AG04449 (cell line): ENCODE results near the gene FMN2.

ENCODE experiments used
- CTCF ChIA-PET: fragments of 350-600 bp; formaldehyde crosslinking; extraction: SDS; loops from one replicate; lab custom pipeline; 2021; ENCODE audit warnings: antibody characterized with exemption; lab: Yijun Ruan, JAX
- POLR2A ChIA-PET: fragments of 400-600, 350-600 bp; formaldehyde crosslinking; extraction: SDS; loops from one replicate; lab custom pipeline; 2020; ENCODE audit warnings: antibody characterized with exemption, inconsistent platforms; lab: Yijun Ruan, JAX
- DNase-seq: peaks from one replicate; pipeline ENCODE4 v3.0.0-alpha.2; 2010; ENCODE audit warnings: low read depth, low spot score
- H3K4me3 ChIP-seq: 2 replicates; pipeline ENCODE4 v1.5.1; 2011; ENCODE audit warnings: low read depth, mild to moderate bottlenecking, control low read depth, low read length
- TF ChIP-seq, protein P1 (sequence below): IDR thresholded peaks from one replicate; pipeline ENCODE4 v1.5.1; 2011; ENCODE audit warnings: mild to moderate bottlenecking, moderate library complexity, low read length, control low read depth, inconsistent platforms; ENCODE audit not compliant: insufficient read depth; ENCODE audit errors: missing control alignments

The FMN2 gene

GRCh38 chr1:240435996-240436566 lies 344.4 kb downstream of the FMN2 start:
- DNase-seq: no peak
- CTCF ChIA-PET: interaction anchor here (1.2 kb wide), 1 partner anchor 11 kb away, joined by 3 read pairs; no protein-coding TSS in a partner anchor
- H3K4me3 ChIP-seq: no peak overlapping the region
- POLR2A ChIA-PET: no interaction called here
- TF ChIP-seq, protein P1, sequence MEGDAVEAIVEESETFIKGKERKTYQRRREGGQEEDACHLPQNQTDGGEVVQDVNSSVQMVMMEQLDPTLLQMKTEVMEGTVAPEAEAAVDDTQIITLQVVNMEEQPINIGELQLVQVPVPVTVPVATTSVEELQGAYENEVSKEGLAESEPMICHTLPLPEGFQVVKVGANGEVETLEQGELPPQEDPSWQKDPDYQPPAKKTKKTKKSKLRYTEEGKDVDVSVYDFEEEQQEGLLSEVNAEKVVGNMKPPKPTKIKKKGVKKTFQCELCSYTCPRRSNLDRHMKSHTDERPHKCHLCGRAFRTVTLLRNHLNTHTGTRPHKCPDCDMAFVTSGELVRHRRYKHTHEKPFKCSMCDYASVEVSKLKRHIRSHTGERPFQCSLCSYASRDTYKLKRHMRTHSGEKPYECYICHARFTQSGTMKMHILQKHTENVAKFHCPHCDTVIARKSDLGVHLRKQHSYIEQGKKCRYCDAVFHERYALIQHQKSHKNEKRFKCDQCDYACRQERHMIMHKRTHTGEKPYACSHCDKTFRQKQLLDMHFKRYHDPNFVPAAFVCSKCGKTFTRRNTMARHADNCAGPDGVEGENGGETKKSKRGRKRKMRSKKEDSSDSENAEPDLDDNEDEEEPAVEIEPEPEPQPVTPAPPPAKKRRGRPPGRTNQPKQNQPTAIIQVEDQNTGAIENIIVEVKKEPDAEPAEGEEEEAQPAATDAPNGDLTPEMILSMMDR: no peak

GRCh38 chr1:240441669-240442068 lies 350.0 kb downstream of the FMN2 start:
- ChIA-PET POLR2A (no interaction called here), CTCF (interaction anchor here (1.0 kb wide), 1 partner anchor 17 kb away, joined by 3 read pairs; no protein-coding TSS in a partner anchor)
- H3K4me3 ChIP-seq: no peak overlapping the region
- DNase-seq: no peak
- TF ChIP-seq, protein P1: no peak

DNA sequence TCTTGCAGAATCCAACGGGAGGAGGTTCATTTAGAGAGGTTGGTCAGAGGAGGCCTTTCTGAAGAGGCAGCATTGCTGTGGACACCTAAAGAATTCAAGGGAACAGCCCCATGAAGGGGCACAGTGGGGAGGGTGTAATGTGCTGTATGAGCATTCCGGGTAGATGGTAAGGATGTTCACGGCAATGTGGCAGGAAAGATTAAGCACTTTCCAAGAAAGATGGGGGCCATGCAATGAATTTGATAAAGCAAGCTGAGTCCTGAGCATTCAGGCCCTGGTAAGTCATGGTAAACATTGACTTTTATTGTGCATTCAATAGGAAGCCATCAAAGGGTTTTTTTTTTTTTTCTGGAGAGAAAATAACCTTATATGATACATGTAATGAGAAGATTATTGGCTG lies 353.7 kb downstream of the FMN2 start:
- POLR2A ChIA-PET: interaction anchor here (0.6 kb wide), 1 partner anchor 104 kb away, joined by 3 read pairs; no protein-coding TSS in a partner anchor
- TF ChIP-seq, protein P1: no peak
- H3K4me3 ChIP-seq: no peak overlapping the region
- CTCF ChIA-PET: interaction anchor here (4.0 kb wide), 1 partner anchor 10 kb away, joined by 24 read pairs; no protein-coding TSS in a partner anchor
- no peak for DNase-seq

DNA sequence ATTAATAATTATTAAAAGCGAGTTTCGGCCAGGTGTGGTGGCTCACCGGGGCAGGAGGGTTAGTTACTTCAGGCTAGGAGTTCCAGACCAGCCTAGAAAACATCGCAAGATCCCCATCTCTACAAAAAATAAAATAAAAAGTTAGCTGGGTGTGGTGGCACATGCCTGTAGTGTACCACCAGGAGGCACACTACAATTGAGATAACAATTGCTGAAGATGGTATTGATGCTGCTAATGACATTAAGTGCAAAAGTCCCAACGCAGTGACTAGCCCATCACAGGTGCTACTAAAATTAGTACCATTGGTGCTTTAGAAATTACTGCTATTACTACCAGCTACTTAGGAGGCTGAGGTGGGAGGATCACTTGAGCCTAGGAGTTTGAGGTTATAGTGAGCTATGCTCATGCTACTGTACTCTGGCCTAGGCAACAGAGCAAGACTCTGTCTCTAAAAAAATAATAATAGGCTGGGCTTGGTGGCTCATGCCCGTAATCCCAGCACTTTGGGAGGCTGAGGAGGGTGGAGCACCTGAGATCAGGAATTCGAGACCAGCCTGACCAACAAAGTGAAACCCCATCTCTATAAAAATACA lies 363.6 kb downstream of the FMN2 start:
- no peak for DNase-seq
- POLR2A ChIA-PET: no interaction called here
- TF ChIP-seq, protein P1: peak; percentile 23
- H3K4me3 ChIP-seq: no peak overlapping the region
- CTCF ChIA-PET: interaction anchor here (0.5 to 6.0 kb wide), 15 partner anchors 10 to 269 kb away, joined by 3 to 37 read pairs (median 4); partner anchors contain the start of gene GREM2

DNA sequence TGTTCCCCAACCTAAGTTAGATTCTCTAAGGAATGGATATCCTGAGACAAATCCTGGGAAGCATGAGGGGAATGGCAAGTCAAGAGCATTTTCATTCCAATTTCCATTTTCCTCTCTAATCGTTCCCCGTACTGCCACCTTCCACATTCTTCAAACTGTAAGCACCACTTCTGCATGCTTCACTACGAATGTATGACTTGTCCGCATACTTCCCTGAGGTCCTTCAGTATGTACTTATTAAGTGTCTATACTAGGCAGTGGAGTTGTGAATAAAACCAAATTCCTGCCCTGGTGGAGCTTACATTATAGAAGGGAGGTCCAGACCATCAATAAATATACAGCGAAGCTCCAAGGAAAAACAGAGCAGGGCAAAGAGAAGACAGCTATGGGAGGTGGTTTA lies 365.5 kb downstream of the FMN2 start:
- ChIA-PET POLR2A (no interaction called here), CTCF (interaction anchor here (1.1 to 6.0 kb wide), 7 partner anchors 12 to 235 kb away, joined by 3 to 37 read pairs (median 9); no protein-coding TSS in a partner anchor)
- TF ChIP-seq, protein P1: no peak
- no peak overlapping the region for H3K4me3 ChIP-seq
- DNase-seq: no peak

DNA sequence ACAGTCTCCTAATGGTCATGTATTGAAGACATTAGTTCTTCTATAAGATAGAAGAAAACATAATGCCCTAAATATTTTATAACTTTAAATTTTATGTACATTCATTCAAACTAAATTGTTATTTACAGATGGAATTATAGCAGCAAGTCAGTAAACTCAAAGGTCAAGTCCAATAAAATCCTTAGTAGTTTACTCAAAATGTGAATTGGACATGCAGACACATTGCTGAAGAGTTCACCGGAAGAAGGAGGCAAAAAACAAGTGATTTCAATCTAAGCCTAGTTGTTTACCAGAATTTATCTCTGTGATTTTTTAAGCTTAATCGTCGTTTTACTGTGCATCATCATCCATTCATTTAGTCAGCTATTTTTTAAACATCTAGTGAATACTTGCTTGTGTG lies 370.6 kb downstream of the FMN2 start:
- no peak overlapping the region for H3K4me3 ChIP-seq
- TF ChIP-seq, protein P1: no peak
- no peak for DNase-seq
- ChIA-PET CTCF (no interaction called here), POLR2A (no interaction called here)
